GM21717 (cell line): Measurements from ENCODE around the gene IGSF10.
"Not testable (repeated sequence)": the region's sequence is repeated elsewhere in the genome, so short reads cannot be mapped to it uniquely, and the experiment has no call there.

Experiments
- ATAC-seq: cut with Tn5 transposase; IDR thresholded peaks from one replicate; pipeline ENCODE4 v1.9.1; 2021; ENCODE audit warnings: mild to moderate bottlenecking, moderate library complexity; ENCODE audit not compliant: unreplicated experiment

IGSF10 gene

GRCh38 chr3:151460774-151461450 is at the start of gene IGSF10:
IGSF10 (minus strand) TSS chr3:151461061; CDS start chr3:151458709, 2,352 bp downstream.
- no peak for ATAC-seq

- ATAC-seq, result not testable (repeated sequence)
Observed at GRCh38 chr3:151509468-151510135, 48.7 kb upstream of the IGSF10 start.

- ATAC-seq, result no peak
Observed at GRCh38 chr3:151504606-151505005, 43.7 kb upstream of the IGSF10 start.

- no peak for ATAC-seq
Observed at GRCh38 chr3:151503074-151503473, 42.2 kb upstream of the IGSF10 start.

- no peak for ATAC-seq
Observed at GRCh38 chr3:151501923-151502632, 41.2 kb upstream of the IGSF10 start.

- ATAC-seq, result no peak
Observed at GRCh38 chr3:151501171-151501922, 40.5 kb upstream of the IGSF10 start.

GRCh38 chr3:151499168-151499567 is 38.3 kb upstream of the IGSF10 start:
- ATAC-seq, result no peak

GRCh38 chr3:151491525-151491924 is 30.7 kb upstream of the IGSF10 start:
- ATAC-seq, result no peak

- not testable (repeated sequence) for ATAC-seq
Observed at GRCh38 chr3:151487833-151488232, 27.0 kb upstream of the IGSF10 start.

- no peak for ATAC-seq
Observed at GRCh38 chr3:151483961-151484520, 23.2 kb upstream of the IGSF10 start.

GRCh38 chr3:151483488-151483887 is 22.6 kb upstream of the IGSF10 start:
- no peak for ATAC-seq

GRCh38 chr3:151480492-151480891 is 19.6 kb upstream of the IGSF10 start:
- no peak for ATAC-seq

- no peak for ATAC-seq
Observed at GRCh38 chr3:151479452-151479851, 18.6 kb upstream of the IGSF10 start.

GRCh38 chr3:151478335-151478697 is 17.5 kb upstream of the IGSF10 start:
- no peak for ATAC-seq

GRCh38 chr3:151477591-151478334 is 16.9 kb upstream of the IGSF10 start:
- ATAC-seq, result no peak

- no peak for ATAC-seq
Observed at GRCh38 chr3:151476344-151477018, 15.6 kb upstream of the IGSF10 start.

GRCh38 chr3:151468284-151468917 is 7.5 kb upstream of the IGSF10 start:
- ATAC-seq, result no peak

GRCh38 chr3:151467069-151467468 is 6.2 kb upstream of the IGSF10 start:
- no peak for ATAC-seq

- ATAC-seq, result no peak
Observed at GRCh38 chr3:151462991-151463390, 2.1 kb upstream of the IGSF10 start.
